SHP77 treated with DMSO at 0.1 percent for 48 hours (cell line): Measurements from ENCODE around the gene MMP17.
A peak's percentile ranks its signal among the peaks of the same experiment; 100 is the strongest.
"Not testable (repeated sequence)": the region's sequence is repeated elsewhere in the genome, so short reads cannot be mapped to it uniquely, and the experiment has no call there.

ENCODE experiments used
- DNase-seq: peaks from one replicate; lab custom pipeline; 2025; lab: John Stamatoyannopoulos, UW

The MMP17 gene

GRCh38 chr12:131800594-131801135, 27.5 kb upstream of the MMP17 start:
- no peak for DNase-seq

- DNase-seq = no peak
Observed at GRCh38 chr12:131801254-131801866, 26.8 kb upstream of the MMP17 start.

GRCh38 chr12:131803961-131804521, 24.2 kb upstream of the MMP17 start:
- no peak for DNase-seq

GRCh38 chr12:131805421-131805820, 22.8 kb upstream of the MMP17 start:
- DNase-seq = no peak

- DNase-seq = no peak
Observed at GRCh38 chr12:131806674-131807073, 21.5 kb upstream of the MMP17 start.

GRCh38 chr12:131808744-131809371, 19.3 kb upstream of the MMP17 start:
- no peak for DNase-seq

- DNase-seq = not testable (repeated sequence)
Observed at GRCh38 chr12:131809476-131810254, 18.5 kb upstream of the MMP17 start.

GRCh38 chr12:131810726-131811125, 17.5 kb upstream of the MMP17 start:
- DNase-seq = no peak

GRCh38 chr12:131815131-131815530, 13.1 kb upstream of the MMP17 start:
- DNase-seq = no peak

- no peak for DNase-seq
Observed at GRCh38 chr12:131816495-131816894, 11.7 kb upstream of the MMP17 start.

GRCh38 chr12:131817241-131817640, 11.0 kb upstream of the MMP17 start:
- DNase-seq = no peak

GRCh38 chr12:131818821-131819585, 9.2 kb upstream of the MMP17 start:
- no peak for DNase-seq

GRCh38 chr12:131824450-131824849, 3.7 kb upstream of the MMP17 start:
- no peak for DNase-seq

- no peak for DNase-seq
Observed at GRCh38 chr12:131825146-131825892, 2.9 kb upstream of the MMP17 start.

- DNase-seq = no peak
Observed at GRCh38 chr12:131826097-131826928, 1.9 kb upstream of the MMP17 start.

GRCh38 chr12:131828671-131829355, 620 bp downstream of the MMP17 start:
- no peak for DNase-seq

GRCh38 chr12:131829356-131829747, 1.2 kb downstream of the MMP17 start:
- DNase-seq = no peak

GRCh38 chr12:131829791-131830334, 1.7 kb downstream of the MMP17 start:
- no peak for DNase-seq

GRCh38 chr12:131830335-131830913, 2.2 kb downstream of the MMP17 start:
- peak; percentile 40 for DNase-seq
